HCT116 (cell line): ENCODE results near the gene RBM4B.

ENCODE experiments used
- ATF3 ChIP-seq: IDR thresholded peaks from 2 replicates; pipeline ENCODE4 v1.6.1; 2012
- CTCF ChIP-seq, 3 experiments: fragments of 200-600 bp in 1 of 3; sonication (generic) in 1 of 3; IDR thresholded peaks in 2 of 3; conservative IDR thresholded peaks in 1 of 3; 2 replicates each; pipeline ENCODE4 v1.5.1; 2012 to 2017; ENCODE audit warnings: low read depth in 2 of 3, low read length in 2 of 3, antibody characterized with exemption in 1 of 3, borderline replicate concordance in 1 of 3, control low read depth in 1 of 3, mild to moderate bottlenecking in 1 of 3, mixed read lengths in 1 of 3, mixed run types in 1 of 3, moderate library complexity in 1 of 3; ENCODE audit not compliant: insufficient read depth in 1 of 3
- EGR1 ChIP-seq: IDR thresholded peaks from 2 replicates; pipeline ENCODE4 v1.6.1; 2012; ENCODE audit warnings: low read depth
- EZH2 ChIP-seq: fragments of 200-600 bp; sonication (generic); IDR thresholded peaks from 2 replicates; pipeline ENCODE4 v1.6.1; 2017; ENCODE audit warnings: antibody characterized with exemption, mixed run types
- EZH2phosphoT487 ChIP-seq: fragments of 200-600 bp; IDR thresholded peaks from 2 replicates; pipeline ENCODE4 v1.6.1; 2018; ENCODE audit warnings: antibody characterized with exemption, borderline replicate concordance
- JUND ChIP-seq: IDR thresholded peaks from 2 replicates; pipeline ENCODE4 v1.6.1; 2012
- POLR2A ChIP-seq: IDR thresholded peaks from 2 replicates; pipeline ENCODE4 v1.7.0; 2011; ENCODE audit warnings: borderline replicate concordance; ENCODE audit not compliant: insufficient read depth, insufficient read length; ENCODE audit errors: extremely low read depth
- POLR2AphosphoS5 ChIP-seq: IDR thresholded peaks from 2 replicates; pipeline ENCODE4 v1.6.1; 2011; ENCODE audit warnings: mild to moderate bottlenecking, low read depth, low read length, moderate library complexity
- RAD21 ChIP-seq: IDR thresholded peaks from 2 replicates; pipeline ENCODE4 v1.6.1; 2012; ENCODE audit warnings: low read depth, mild to moderate bottlenecking
- REST ChIP-seq: IDR thresholded peaks from 2 replicates; pipeline ENCODE4 v1.6.1; 2012; ENCODE audit warnings: low read depth
- SP1 ChIP-seq: IDR thresholded peaks from 2 replicates; pipeline ENCODE4 v1.6.1; 2012; ENCODE audit warnings: low read depth
- SRF ChIP-seq: IDR thresholded peaks from 2 replicates; pipeline ENCODE4 v1.6.1; 2012; ENCODE audit warnings: low read depth

GRCh38 chr11:66641834-66642233, 35.9 kb downstream of the RBM4B start:
- TF ChIP-seq CTCF (IDR thresholded peaks at IDR 0.05 in 2 of 3, conservative IDR thresholded peaks at IDR 0.05 in 1 of 3; ENCODE audit: borderline replicate concordance in 1 of 3, insufficient read depth in 1 of 3, low read depth in 2 of 3, low read length in 2 of 3) (no peak), POLR2A (no peak), ATF3 (no peak), SP1 (no peak), REST (no peak), EZH2 (no peak), POLR2AphosphoS5 (no peak), RAD21 (no peak), JUND (no peak), EGR1 (no peak), EZH2phosphoT487 (no peak), SRF (no peak)
